HEK293 (cell line): ENCODE measurements around the gene WDR4.

Experiments
- ZBTB1 ChIP-seq: fragments of 450-650 bp; formaldehyde crosslinking; IDR thresholded peaks from 2 replicates; pipeline ENCODE4 v1.5.1; 2016; ENCODE audit warnings: missing biosample characterization, missing genetic modification characterization
- ZNF133 ChIP-seq: fragments of 450-650 bp; formaldehyde crosslinking; IDR thresholded peaks from 2 replicates; pipeline ENCODE4 v1.5.1; 2016; ENCODE audit warnings: missing biosample characterization, missing genetic modification characterization
- ZNF146 ChIP-seq: fragments of 450-650 bp; formaldehyde crosslinking; IDR thresholded peaks from 2 replicates; pipeline ENCODE4 v1.5.1; 2016; ENCODE audit warnings: missing biosample characterization, missing genetic modification characterization
- TF ChIP-seq, protein P1 (sequence below): fragments of 450-650 bp; formaldehyde crosslinking; IDR thresholded peaks from 2 replicates; pipeline ENCODE4 v1.5.1; 2016; ENCODE audit warnings: missing biosample characterization, missing genetic modification characterization

DNA sequence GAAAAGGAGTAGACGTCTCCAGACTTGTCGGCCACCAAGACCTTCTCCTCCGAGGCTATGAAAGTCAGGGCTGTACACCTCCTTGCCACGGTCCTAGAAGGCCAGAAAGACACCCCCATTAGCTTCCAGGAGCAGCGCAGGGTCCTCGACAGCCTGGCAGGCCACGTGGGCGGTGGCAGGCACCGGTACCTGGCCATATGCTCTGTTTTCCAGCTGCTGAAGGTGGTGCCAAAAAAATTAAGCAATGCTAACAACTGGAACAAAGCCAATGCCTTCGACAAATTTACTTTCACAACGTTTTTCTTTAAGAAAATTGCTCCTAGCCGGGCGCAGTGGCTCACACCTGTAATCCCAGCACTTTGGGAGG is 15.9 kb downstream of the WDR4 start:
- TF ChIP-seq ZNF133 (no peak), ZBTB1 (no peak), ZNF146 (no peak)
- TF ChIP-seq, protein P1, sequence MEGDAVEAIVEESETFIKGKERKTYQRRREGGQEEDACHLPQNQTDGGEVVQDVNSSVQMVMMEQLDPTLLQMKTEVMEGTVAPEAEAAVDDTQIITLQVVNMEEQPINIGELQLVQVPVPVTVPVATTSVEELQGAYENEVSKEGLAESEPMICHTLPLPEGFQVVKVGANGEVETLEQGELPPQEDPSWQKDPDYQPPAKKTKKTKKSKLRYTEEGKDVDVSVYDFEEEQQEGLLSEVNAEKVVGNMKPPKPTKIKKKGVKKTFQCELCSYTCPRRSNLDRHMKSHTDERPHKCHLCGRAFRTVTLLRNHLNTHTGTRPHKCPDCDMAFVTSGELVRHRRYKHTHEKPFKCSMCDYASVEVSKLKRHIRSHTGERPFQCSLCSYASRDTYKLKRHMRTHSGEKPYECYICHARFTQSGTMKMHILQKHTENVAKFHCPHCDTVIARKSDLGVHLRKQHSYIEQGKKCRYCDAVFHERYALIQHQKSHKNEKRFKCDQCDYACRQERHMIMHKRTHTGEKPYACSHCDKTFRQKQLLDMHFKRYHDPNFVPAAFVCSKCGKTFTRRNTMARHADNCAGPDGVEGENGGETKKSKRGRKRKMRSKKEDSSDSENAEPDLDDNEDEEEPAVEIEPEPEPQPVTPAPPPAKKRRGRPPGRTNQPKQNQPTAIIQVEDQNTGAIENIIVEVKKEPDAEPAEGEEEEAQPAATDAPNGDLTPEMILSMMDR (tag by site-specific recombination) = no peak
